COR-L47 (cell line): Measurements from ENCODE around the gene C3orf22.

Experiments
- DNase-seq: peaks from one replicate; lab custom pipeline; 2025; lab: John Stamatoyannopoulos, UW

C3orf22 gene

DNA sequence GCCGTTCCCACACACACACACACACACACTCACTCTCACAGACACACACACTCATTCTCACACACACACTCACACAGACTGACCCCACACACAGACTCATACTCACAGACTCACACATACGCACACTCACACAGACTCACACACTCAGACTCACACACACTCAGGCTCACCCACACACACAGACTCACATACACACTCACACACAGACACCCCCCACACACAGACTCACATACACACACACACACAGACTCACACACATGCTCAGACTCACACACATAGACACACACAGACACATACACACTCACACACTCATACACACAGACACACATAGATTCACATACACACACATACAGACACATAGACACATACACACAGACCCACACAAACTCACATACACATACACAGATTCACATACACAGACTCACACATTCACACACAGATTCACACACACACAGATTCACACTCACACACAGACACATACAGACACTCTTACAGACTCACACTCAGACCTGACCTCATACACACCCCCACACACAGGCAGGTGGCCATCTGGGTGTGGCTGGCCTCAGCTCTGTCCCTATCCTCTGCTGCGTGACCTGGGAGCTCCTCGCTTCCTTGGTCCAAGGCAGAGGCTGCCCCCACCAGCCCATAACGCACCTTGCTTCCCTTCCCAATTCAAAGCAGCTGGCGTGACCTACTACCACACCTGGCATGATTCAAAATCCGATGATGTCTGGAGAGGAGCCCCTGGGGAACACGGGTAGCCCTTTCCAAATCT, 1.9 kb downstream of the C3orf22 start:
- DNase-seq = no peak

DNA sequence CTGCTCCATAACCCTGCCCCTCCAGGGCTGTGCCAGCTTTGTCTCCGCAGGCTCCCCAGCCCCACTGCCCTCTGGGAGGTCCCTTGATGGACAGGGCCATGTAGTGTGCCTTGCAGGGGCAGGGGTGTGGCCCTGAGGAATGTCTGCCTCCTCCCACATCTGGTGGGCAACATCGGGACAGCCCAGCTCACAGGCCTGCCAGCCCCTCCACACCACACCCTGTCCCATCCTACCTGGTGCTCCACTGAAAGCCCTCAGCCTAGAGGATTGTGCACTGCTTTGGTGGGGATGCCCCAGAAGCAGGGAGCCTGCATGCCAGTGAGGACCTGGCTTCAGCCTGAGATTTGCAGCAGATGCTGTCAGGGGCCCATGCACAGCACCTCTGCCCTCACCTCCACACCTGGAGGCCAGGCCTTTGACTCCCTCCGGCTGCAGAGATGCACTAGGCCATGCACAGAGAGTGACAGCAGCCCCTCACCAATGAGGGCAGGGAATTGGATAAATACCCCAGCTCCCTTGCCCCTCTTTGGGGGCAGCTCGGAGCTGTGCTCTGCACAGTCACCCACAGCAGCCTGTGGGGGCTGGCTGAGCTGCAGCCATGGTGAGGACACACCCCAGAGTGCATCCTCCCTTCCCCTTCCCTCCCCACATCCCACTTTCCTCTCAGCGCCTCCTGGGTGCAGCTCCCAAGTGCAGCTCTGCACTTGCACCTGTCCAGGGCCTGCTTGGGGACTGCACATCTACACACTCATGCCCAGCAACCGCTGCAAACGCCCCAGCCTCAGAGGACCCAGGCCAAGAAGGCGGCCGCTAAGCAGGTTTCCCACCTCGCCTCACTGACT, 2.7 kb downstream of the C3orf22 start:
- no peak for DNase-seq

DNA sequence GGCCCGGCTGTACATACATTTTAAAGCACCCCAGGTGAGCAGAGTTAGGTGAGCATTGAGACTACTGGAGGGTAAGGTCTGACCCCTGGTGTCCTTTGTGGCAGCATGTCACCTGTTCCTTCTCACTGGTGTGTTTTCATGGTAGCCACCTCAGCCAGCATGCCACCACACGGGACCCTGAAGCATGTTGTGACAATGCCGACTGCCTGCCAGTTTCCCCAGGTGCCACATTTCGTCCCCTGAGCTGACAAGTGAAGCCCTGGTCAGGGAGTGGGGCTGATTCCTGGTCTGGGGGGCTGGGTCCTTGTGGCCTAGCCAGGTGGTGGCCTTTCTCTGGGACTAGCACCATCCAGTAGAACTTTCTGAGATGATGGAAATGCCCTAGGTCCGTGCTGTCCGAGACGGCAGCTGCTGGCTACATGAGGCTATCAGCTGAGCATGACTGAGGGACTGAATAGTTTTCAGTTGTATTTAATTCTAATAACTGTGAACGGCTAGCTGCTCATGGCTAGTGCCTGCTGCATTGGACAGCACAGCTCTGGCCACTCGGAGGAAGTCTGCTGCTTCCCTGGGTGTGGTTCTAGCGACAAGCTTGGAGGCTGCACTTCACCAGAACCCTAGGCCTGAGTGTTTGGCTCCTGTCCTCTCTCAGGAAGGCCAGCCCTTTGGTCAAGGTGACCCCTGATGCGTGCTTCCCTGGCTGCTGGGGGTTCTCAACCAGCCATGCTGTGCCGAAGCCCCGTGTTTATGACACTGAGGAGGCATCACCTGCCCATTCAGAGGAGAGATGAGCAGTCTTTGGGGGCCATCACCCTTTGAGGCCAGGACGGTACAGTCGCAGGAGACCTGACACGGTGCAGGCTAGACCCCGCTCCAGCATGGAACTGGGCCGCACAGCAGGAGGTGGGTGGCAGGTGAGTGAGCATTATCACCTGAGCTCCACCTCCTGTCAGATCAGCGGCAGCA, 3.9 kb downstream of the C3orf22 start:
- DNase-seq = no peak

DNA sequence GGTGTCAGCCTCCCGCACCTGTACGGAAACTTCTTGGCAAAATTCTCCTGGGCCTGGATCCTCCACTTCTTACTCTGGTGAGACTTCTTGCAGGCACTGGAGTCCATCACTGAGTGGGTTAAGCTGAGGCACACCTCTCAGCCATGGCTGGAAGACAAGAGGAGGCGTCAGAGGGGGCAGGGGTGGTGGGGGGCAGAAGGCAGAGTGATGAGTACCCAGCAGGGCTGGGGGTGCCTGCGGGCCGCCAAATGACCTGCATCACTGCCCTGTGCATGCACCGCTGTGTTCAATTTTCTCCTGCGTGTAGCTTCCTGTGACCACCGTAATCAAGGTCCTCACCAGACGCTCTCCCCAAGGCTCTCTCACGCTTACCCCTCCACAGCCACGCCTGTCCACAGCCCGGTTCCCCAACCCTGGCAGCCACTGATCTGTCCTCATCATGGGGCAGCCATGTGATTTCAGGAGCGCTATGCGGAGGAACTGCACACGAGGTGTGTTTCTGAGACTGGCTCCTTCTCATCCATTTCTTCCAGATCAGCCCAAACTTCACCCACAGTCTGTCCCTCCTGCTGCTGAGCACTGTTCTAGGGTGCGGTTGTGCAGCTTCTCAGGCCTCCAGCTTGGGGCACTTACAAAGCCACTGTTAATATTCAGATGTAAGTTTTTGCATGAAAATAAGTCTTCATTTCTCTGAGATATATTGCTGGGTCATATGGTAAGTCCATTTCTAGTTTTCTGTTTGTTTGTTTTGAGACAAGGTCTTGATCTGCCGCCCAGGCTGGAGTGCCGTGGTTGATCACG, 5.2 kb downstream of the C3orf22 start:
- no peak for DNase-seq

DNA sequence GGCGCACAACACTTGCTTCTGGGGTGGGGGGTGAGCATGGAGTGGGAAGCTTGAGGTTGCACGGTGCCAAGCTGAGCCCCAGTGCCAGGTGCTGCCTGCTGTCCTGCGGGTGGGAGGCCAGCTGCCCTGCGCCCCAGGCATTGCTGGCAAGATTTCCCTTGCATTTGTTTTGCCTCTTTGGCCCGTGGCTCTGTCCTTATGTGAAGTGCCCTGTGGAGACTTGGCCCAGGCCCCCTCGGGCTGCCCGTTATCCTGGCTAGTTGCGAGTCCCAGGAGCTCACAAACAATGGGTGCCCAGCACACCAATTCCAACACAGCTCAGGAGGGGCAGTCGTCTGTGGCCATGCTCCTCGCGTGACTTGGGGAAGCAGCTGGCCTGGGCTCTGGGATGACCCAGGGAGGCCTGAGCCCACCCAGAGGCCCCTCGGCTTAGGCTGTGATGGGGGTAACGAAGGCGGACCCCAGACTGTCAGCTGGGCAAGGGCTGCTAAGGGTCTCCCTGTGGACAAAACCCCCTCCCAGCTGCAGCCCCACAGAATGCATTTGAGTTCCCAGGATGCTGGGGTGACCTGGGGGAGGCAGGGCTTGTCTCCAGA, 5.9 kb downstream of the C3orf22 start:
- DNase-seq = no peak

DNA sequence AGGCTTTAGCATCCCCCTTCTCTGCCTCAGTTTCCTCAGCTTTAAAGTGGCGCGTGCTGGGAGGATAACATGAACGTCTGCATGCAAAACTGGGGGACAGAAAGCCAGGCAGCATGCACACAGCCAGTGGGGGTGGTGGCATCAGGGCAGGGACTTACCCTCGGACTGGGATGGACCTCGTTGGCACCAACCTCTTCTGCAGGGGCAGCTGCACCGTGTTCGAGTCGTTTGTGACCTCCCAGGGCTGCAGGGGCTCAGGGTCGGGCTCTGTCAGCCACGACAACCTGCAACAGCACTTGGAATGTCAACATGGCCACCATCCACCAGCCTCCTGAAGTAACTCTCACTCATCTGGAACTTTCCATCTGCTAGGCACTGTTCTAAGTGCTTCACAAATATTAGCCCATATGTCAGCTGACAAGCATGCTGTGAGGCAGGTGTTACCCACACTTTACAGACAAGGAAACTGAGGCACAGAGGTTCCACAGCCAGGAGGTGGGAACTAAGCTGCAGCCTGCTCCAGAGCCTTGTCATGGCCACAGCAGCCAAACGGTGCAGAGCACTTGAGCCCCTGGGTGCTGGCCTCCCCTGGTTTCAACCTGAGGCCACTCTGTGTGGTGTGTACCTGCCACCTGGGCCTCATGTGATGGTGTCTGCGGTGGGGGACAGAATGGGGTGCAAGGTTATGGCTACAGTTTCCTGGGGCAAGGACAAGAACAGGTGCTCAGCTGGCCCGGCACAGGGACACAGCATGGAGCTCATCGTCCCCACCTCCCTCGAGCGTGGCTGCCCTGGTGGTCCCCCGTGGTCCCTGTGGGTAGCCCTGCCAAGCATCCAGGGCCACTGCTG, 6.7 kb downstream of the C3orf22 start:
- DNase-seq = no peak

DNA sequence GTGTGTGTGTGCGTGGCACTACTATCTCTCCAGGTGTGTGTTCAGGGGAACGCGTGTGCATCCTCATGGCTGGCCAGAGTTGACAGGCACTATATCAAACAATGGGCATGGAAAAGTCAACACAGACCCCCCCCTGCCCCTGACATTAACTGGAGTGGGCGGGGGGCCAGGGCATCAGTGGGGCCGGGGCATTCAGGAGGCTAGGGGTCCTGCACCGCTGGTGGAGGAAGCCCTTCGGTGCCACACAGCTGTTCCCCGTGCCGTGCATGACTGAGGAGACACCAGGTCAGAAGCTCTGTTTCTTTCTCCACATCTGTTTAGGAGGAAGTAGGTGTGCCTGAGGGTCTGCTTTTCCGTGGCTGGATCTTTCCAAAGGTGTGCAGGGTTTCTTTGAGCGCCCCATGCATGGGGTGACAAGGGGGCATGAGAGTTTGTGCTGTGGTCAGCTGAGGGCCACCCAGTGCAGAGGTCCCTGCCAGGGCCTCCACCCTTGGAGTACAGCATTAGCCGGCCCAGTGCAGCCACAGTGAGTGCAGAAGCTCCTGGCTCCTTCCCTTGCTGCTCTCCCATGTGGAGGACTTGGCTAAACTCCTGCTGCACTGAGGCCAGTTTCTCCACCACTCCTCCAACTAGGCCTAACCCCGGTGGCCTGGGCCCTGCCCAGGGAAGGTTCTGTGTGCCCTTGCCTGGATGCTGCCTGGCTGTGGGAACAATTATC, 7.5 kb downstream of the C3orf22 start:
- DNase-seq = peak; percentile 16

DNA sequence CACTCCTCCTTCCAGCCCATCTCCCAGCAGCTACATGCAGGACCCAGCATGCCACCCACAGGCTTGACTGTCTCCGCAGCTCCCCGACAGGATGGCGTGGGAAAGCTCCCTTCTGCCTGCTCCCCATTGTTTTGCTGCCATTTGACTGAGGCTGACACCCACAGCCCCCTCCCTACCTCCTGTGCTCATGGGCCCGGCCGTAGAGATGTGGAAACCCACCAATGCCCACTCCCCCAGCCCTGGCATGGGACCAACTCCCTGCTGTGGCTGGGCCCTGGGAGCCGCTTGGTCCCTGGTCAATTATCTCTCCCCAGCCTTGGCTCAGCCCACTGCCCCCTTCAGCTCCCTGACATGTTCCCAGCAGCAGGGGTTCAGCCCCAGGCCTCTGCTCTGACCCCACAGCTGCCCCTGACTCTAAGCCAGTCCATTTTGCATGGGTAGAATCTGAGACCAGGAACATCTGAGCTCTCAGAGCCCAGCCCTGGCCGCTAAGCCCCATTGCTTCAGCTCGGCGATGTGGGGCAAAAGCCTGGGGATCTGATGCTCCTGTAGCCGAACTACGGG, 8.2 kb downstream of the C3orf22 start:
- peak; percentile 70 for DNase-seq

DNA sequence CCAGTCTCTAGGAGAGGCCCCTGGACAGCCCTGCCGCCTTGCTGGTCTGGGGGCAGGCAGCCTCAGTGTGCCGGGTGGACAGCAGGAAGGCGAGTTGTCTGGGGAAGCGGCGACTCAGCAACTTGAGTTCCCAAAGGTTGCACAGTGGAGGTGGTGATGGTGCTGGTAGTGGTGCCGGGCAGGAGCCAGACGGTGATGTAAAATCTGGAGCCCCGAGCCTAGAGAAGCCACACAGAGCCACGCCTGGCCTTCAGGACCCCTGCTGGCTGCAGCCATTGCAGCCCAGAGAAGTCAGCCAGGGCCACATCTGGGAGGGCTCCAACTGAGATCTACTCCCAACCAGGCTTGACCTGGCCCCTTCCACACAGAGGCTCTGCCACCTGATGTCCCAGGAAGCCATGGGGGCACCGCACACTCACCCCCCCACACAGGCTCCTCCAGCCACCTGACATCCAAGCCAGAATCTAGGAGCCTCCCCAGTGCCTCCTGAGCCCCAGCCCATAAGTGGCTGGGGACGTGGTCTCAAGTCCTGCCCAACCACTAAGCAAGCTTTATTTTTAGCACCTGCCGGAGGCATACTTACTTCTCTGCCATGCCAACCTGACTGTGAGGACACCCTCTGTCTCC, 8.8 kb downstream of the C3orf22 start:
- DNase-seq = no peak

DNA sequence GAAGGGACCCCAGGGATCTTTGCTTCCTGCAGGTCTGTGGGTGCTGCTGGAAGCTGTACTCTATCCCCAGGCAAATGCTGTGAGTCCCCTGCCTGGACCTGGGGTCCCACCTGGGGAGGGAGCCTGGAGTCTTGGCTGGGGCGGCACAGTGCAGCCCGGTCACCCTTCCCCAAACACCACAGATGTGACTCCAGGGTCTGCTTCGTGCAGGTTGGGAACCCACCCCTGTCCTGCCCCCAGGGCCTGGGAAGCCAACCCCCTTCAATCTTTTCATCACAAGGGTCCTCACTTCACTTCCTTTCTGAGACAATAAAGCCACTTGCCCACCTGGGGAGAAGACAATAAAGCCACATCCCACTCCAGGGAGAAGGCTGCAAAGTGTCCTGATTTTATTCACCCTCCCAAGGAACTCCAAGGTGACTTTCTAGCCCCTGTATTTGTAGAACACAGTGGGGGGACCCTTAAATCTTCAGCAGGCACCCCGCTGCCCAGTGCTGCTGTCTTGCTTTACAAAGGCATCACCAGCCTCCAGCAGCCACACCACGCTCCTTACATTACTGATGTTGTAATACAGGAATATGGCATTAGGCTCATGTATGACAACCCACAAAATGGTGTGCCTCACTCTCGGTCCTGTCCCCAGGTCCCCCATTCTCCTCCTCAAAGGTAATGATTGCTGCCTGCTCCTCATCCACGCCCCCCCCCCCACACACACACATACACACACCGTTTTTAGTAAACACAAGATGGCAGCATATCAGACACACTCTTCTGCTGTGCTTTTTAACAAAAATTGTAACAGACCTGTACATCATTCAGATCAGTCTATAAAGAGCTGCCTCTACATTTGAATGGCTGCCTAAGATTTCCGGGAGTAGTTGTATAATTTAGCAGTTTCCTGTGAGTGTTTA, 9.9 kb downstream of the C3orf22 start:
- DNase-seq = peak; percentile 38

DNA sequence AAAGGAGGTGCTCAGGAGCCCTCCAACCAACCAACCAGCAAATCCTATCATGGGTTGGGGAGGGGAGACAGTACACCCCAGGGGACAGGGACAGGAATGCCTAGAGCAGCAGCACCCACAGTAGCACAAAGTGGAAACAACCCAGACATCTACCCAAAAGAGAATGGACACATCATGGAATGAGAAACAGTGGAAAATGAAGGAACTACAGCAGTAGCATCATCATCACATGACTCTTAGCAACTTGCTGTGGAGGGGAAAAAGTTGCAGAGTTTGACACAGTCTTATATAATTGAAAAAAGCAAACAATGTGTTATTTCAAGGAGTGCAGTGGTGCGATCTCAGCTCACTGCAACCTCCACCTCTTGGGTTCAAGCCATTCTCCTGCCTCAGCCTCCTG, 11.0 kb downstream of the C3orf22 start:
- no peak for DNase-seq

DNA sequence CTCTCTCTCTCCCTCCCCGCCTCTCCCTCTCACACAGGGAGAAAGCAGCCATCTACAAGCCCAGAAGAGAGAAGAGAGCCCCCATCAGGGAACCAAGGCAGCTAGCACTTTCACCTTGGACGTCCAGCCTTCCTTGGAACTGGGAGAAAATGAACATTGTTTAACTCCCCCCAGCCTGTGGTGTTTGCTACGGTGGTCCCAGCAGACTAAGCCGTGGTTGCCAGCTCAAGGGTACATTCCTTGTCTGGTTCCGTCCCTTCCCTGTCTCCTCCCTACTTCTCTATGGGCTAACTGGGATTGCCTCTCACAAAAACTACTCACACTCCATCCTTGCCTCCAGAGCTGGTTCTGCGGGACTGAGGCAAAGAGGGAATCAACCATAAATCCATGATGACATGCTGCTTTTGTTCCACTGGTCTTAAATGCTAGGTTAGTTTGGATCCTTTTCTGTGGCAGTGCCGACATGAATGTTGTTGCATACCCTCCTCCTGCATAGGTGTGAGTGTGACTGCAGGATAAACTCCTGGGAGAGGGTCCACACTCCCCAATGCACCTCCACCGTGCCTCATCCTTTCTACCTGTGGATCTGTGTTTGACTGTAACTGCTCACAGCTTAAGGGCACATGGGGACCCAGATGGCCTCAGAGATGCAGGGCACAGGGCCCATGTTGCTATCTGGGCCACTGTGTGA, 12.0 kb downstream of the C3orf22 start:
- no peak for DNase-seq

DNA sequence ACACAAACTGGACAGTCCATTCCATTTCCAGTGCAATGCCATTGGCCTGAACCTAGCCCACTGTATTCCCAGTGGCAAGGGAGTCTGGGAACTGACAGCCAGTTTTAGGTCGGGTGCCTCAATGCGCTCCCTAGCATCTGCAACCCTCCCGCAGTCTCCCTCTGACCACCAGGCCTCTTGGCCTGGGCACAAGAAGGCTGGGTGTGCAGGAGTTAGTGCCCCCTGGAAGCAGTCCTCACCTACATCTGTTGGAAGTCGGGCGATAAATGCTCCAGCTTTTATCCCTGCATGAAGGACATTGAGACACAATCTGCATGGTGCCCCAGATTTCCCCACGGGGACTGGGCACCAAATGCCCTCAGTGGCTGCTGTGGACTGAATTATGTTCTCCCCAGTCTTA, 12.7 kb downstream of the C3orf22 start:
- DNase-seq = no peak

DNA sequence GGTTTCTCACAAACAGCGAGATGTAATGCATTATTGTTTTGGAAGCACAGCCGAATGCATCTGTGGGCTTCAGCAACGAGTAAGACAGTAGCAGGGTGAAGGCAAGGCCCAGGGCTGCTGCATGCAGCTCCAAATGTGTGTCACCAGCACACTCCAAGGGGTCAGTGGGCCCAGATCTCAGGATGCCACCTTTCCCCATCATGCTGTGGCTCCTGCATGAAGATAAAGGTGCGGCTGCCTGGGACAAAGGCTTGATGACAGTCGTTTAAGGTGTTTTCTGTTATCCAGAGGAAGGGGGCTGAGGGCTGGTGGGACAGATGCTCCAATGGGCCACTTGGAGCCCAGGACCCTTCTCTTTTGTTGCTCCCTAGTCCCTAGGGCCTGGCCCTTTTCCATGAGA, 13.2 kb downstream of the C3orf22 start:
- no peak for DNase-seq

DNA sequence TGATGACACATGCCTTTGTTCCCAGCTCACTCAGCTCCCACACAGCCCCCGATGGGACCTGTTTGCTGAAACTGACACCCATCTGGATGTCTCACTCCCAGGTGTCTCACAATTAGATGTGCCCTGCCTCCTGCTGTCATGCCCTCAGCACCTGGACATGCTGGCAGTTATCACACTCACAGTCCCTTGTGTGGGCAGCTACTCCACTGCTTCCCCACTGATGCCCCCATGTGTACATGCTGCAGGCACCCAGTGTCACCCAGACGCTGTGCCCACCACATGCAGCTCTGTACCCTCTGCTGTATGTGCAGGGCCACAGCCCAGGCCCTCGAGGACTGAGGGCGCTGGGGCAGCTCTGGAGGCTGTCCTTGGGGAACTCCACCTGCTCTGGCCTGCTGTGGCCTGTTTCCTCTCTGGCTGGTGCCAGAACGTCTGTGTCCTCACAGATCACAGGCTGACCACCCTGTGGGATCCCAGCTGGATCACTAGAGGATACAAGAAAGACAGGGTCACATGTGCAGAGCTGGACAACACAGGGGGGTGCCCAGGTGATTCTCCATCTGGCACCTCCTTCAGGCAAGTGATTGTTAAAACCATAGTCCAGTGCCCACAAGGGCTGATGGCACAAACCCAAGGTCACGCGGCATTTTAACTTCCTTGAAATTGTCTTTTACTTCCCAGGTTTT, 14.0 kb downstream of the C3orf22 start:
- DNase-seq = peak; percentile 92

DNA sequence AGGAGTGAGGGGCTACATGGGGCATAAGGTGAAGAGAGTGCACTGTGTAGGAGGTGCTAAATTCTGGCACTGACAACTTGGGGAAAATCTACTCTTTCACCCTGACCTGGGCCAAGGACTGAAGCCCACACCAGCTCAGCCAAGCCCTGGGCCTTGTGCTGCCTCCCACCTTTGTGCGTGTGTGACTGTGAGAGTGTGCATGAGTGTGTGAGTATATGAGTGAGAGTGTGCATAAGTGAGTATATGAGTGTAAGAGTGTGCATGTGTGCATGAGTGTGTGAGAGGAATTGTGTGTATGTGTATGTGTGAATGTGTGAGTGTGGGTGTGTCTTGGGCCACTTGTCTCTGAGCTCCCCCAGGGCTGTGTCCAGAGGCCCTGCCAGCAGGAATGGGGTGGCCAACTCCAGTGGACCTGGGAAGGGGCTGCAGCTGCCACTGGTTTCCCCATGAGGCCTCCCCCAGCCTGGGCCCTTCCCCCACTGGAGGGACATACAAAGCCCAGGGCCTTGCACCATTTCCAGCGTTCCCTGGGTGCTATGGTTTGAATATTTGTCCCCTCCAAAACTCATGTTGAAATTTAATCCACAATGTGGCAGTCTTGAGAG, 15.2 kb downstream of the C3orf22 start:
- no peak for DNase-seq
